RWPE1 (cell line): ENCODE data around the gene BTBD9.

Source experiments
- CTCF ChIA-PET: fragments of 350-600 bp; sonication (Branson Sonifier 250); formaldehyde crosslinking; extraction: SDS; loops from one replicate; lab custom pipeline; 2021; lab: Yijun Ruan, JAX
- POLR2A ChIA-PET: fragments of 400-600 bp; formaldehyde crosslinking; extraction: SDS; loops from one replicate; lab custom pipeline; 2020; ENCODE audit warnings: antibody characterized with exemption; ENCODE audit not compliant: low non-redundant PET; lab: Yijun Ruan, JAX
- DNase-seq: peaks from one replicate; pipeline ENCODE4 v3.0.0; 2012; ENCODE audit warnings: low spot score
- H3K27ac ChIP-seq: fragments of 450-650 bp; 2 replicates; pipeline ENCODE4 v1.5.1; 2017
- CTCF ChIP-seq: fragments of 450-650 bp; conservative IDR thresholded peaks from 2 replicates; pipeline ENCODE4 v1.5.1; 2017; ENCODE audit warnings: low read depth, mild to moderate bottlenecking

The BTBD9 gene

DNA sequence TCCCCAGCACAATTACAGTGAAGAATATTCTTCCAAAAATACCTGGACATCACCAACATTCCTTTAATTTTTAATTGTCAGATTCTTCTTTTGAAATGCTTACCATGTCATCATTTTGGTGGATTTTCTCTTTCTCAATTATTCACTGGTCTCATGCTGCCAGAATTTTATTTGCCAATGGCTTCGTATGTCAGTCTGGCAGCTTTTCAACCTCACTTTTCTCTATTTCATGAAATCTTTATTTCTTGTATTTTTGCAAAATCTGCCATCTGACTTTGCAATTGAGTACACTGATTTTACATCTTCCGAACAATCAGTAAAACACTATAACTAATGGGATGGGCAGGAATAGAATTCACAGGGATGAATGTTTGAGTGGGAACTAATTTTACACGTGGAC lies 84.1 kb downstream of the BTBD9 start:
- no peak for DNase-seq
- no peak for TF ChIP-seq CTCF
- no peak overlapping the region for H3K27ac ChIP-seq
- ChIA-PET CTCF (no interaction called here), POLR2A (no interaction called here)

GRCh38 chr6:38554700-38555413 lies 84.9 kb downstream of the BTBD9 start:
- ChIA-PET POLR2A (no interaction called here), CTCF (interaction anchor here (0.6 kb wide), 2 partner anchors 14 to 99 kb away, joined by 3 to 4 read pairs; no protein-coding TSS in a partner anchor)
- H3K27ac ChIP-seq = no peak overlapping the region
- TF ChIP-seq CTCF = no peak
- DNase-seq = peak; percentile 23

DNA sequence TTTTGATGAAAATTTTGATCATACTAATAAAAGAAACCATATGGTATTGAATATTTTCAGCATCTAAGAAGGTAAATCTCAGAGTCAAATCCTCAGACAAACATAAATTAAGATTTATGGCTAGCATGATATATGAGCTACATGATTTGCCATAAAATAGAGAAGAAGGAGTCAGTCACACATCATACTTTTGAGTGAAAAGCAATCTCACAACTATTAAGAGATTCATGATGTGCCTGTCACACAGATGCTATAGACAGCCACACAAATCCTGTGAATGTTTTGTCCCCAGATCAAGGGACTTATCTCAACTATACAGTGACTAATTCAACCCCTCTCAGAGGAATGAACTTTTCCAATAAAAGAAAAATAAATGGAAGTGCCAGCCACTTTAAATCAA lies 85.7 kb downstream of the BTBD9 start:
- no peak for DNase-seq
- H3K27ac ChIP-seq = no peak overlapping the region
- CTCF ChIA-PET = no interaction called here
- POLR2A ChIA-PET = no interaction called here
- no peak for TF ChIP-seq CTCF

DNA sequence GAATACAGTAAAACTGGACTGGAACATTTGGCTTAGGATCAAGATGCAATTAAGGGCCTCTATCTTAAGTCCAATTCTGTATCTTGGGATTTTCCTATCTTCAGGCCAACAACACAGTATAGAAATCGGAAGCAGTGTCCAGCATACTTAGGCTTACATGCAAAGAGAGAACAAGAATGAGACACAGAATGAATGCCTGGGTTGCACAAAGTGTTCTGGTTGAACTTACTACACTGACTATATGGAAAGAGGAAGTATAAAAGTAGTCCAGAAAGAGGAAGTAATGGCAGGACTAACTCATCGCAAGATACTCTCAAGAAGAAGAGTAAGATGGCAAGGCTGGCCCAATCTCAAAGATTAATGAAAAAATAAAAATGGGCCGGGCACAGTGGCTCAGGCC lies 87.6 kb downstream of the BTBD9 start:
- no peak for TF ChIP-seq CTCF
- ChIA-PET CTCF (no interaction called here), POLR2A (no interaction called here)
- DNase-seq = no peak
- H3K27ac ChIP-seq = no peak overlapping the region

DNA sequence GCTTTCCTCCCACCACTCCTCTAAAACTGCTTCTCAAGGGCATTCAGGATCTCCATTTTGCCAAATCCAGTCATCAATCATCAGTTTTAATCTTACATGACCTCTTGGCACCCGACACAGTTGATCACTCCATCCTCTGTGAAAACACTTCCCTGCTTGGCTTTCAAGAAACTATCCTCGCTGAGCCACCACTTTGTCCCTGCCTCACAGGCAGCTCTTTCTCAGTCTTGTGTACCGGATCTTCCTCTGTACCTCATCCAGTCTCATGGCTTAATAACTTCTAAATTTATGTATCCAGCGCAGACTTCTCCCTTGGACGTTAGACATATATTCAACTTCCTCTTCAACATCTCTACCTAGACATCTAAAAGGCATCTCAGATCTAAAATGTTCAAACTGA lies 89.9 kb downstream of the BTBD9 start:
- H3K27ac ChIP-seq = no peak overlapping the region
- DNase-seq = no peak
- ChIA-PET POLR2A (no interaction called here), CTCF (no interaction called here)
- no peak for TF ChIP-seq CTCF

DNA sequence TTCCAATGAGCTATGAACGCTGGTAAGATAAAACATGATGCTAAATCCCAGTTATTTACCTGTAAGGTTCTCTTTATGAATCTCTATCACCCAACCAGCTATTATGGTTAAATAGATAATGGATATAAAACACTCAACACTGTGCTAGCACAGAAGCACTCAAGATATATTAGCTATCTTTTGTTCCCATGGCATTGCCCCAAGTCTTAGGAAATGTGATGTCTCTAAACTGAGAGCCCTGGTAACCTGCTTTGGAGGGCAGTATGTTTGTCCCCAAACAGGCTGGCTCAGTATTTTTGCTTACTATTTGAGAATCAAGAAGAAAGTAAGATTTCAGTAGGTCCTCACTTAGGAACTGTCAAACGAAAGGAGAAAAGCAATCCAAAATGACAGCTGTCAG lies 90.5 kb downstream of the BTBD9 start:
- CTCF ChIA-PET = interaction anchor here (0.6 kb wide), 1 partner anchor 1698 kb away, joined by 4 read pairs; no protein-coding TSS in a partner anchor
- POLR2A ChIA-PET = no interaction called here

More for the DNA sequence above, 90.5 kb downstream of the BTBD9 start:
- no peak overlapping the region for H3K27ac ChIP-seq
- no peak for DNase-seq
- no peak for TF ChIP-seq CTCF
